Activated T-helper 2 cell treated with anti-CD3 and anti-CD28 coated beads, Interferon-gamma antibody, Interleukin-2, Interleukin-4, amounts not matched to agents 10 μg/mL and 5 μg/mL and 100 μg/mL, durations not matched to agents 14 hours and 24 hours and 36 hours (primary cell): ENCODE results near the gene PHLPP2. TPM values are rescaled to one million over a fixed set of nuclear protein-coding genes. Genes with fewer than 3 reads are reported as not detected.
"Not testable (repeated sequence)": the region's sequence is repeated elsewhere in the genome, so short reads cannot be mapped to it uniquely, and the experiment has no call there.

Experiments
- DNase-seq: peaks from one replicate; pipeline ENCODE4 v3.0.0; 2021; ENCODE audit warnings: low spot score
- H3K27ac Mint-ChIP-seq: one replicate; pipeline ENCODE4 v1.8.0; 2021; ENCODE audit warnings: mixed read lengths
- H3K27me3 Mint-ChIP-seq: one replicate; pipeline ENCODE4 v1.8.0; 2021; ENCODE audit warnings: low read depth, mixed read lengths
- H3K36me3 Mint-ChIP-seq: one replicate; pipeline ENCODE4 v1.8.0; 2021; ENCODE audit warnings: low read depth, mixed read lengths
- H3K4me1 Mint-ChIP-seq: one replicate; pipeline ENCODE4 v1.8.0; 2021; ENCODE audit warnings: low read depth, mixed read lengths
- H3K4me3 Mint-ChIP-seq: one replicate; pipeline ENCODE4 v1.8.0; 2021; ENCODE audit warnings: low read depth, mild to moderate bottlenecking, moderate library complexity, mixed read lengths
- H3K9me3 Mint-ChIP-seq: one replicate; pipeline ENCODE4 v1.8.0; 2021; ENCODE audit warnings: mixed read lengths
- intact Hi-C: fragments of 100-400 bp; cut with micrococcal nuclease; formaldehyde crosslinking; loops from one replicate; pipeline ENCODE4 v1.15.1; 2023
- total RNA-seq: library from RNA; stranded (reverse); gene quantifications from 2 replicates; pipeline ENCODE4 v1.2.3, GENCODE V29; 2022

The PHLPP2 gene
- total RNA-seq, 1 donor from 2014 or later = 16.1 TPM

DNA sequence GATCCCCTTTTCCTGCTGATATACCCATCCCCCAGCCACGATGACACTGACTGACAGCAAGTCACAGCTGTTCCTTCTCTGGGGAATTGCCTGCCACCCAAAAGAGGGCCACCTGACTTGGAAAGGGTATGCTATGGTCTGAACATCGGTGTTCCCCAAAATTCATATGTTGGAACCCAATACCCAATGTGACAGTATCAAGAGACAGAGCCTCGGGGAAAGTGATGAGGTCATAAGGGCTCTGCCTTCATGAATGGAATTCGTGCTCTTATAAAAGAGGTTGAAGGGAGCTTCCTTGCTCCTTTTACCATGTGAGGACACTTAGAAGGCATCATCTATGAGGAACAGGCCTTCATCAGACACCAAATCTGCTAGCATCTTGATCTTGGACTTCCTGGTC, 106.1 kb downstream of the PHLPP2 start:
- no peak for DNase-seq
- Mint-ChIP-seq H3K27me3 (peaks cover 13% of the 10 kb centered on the region), H3K9me3 (no peaks in the 10 kb centered on the region), H3K27ac (no peak overlapping the region), H3K36me3 (no peaks in the 10 kb centered on the region), H3K4me3 (no peak overlapping the region), H3K4me1 (peaks cover 6% of the 10 kb centered on the region)
- intact Hi-C loops = no loop called here

DNA sequence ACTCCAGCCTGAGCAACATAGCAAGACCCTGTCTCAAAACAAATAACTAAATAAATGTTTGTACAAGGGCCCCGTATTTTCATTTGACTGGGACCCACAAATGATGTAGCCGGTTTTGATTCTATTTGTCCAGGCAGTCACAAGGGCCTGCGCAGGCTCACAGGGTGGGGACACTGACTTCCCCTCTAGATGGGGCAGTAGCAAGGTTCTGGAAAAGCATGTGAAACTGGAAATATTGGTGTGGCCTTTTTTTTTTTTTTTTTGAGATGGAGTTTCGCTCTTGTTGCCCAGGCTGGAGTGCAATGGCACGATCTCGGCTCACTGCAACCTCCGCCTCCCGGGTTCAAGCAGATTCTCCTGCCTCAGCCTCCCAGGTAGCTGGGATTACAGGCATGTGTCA, 109.5 kb downstream of the PHLPP2 start:
- peaks cover 25% of the 10 kb centered on the region for H3K27me3 Mint-ChIP-seq
- H3K36me3 Mint-ChIP-seq, DNase-seq, H3K4me1 Mint-ChIP-seq, H3K27ac Mint-ChIP-seq, H3K9me3 Mint-ChIP-seq, H3K4me3 Mint-ChIP-seq, intact Hi-C loops: not testable (repeated sequence)

GRCh38 chr16:71610936-71611871, 113.3 kb downstream of the PHLPP2 start:
- no peaks in the 10 kb centered on the region for H3K9me3 Mint-ChIP-seq
- intact Hi-C loops = loop anchor here (2.0 kb wide), 2 partner anchors 46 to 198 kb away; no protein-coding TSS in a partner anchor
- DNase-seq = peak; percentile 59
- H3K27ac Mint-ChIP-seq = no peak overlapping the region
- H3K36me3 Mint-ChIP-seq = no peaks in the 10 kb centered on the region
- peaks cover 15% of the 10 kb centered on the region for H3K27me3 Mint-ChIP-seq
- H3K4me3 Mint-ChIP-seq = no peak overlapping the region
- H3K4me1 Mint-ChIP-seq = no peaks in the 10 kb centered on the region

- H3K36me3 Mint-ChIP-seq = no peaks in the 10 kb centered on the region
- peaks cover 15% of the 10 kb centered on the region for H3K27me3 Mint-ChIP-seq
- H3K27ac Mint-ChIP-seq = no peak overlapping the region
- intact Hi-C loops = loop anchor here (2.0 kb wide), 2 partner anchors 46 to 198 kb away; no protein-coding TSS in a partner anchor
- H3K4me3 Mint-ChIP-seq = no peak overlapping the region
- H3K4me1 Mint-ChIP-seq = no peaks in the 10 kb centered on the region
- H3K9me3 Mint-ChIP-seq = no peaks in the 10 kb centered on the region
- DNase-seq = no peak
These were observed 114.1 kb downstream of the PHLPP2 start for GRCh38 chr16:71610447-71610846.

- H3K27me3 Mint-ChIP-seq = peaks cover 15% of the 10 kb centered on the region
- DNase-seq = no peak
- intact Hi-C loops = no loop called here
- no peaks in the 10 kb centered on the region for H3K9me3 Mint-ChIP-seq
- H3K4me3 Mint-ChIP-seq = no peak overlapping the region
- H3K4me1 Mint-ChIP-seq = no peaks in the 10 kb centered on the region
- no peaks in the 10 kb centered on the region for H3K36me3 Mint-ChIP-seq
- H3K27ac Mint-ChIP-seq = no peak overlapping the region
These were observed 115.4 kb downstream of the PHLPP2 start for GRCh38 chr16:71609066-71609465.

DNA sequence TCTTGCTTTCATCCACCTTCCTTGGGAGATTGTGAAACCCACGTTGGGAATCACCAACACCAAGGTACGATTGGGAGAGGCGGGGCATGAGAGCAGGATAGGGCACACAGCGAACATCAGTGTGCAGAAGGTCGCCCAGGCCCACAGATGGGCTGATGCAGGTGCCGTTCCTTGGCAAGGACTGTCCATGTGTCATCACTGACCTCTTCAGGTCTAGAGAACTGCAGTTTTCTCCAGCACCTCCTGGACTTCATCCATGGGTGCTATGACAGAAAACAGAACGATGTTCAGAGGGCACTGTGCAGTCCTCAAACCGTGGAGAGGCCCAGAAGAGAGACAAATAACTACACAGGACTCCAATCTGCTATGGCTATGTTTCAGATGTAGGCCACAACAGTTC, 123.7 kb downstream of the PHLPP2 start:
- Mint-ChIP-seq H3K4me1 (no peaks in the 10 kb centered on the region), H3K36me3 (no peaks in the 10 kb centered on the region), H3K9me3 (no peaks in the 10 kb centered on the region), H3K27ac (no peak overlapping the region), H3K27me3 (peaks cover 8% of the 10 kb centered on the region), H3K4me3 (no peak overlapping the region)
- intact Hi-C loops = no loop called here
- DNase-seq = no peak

DNA sequence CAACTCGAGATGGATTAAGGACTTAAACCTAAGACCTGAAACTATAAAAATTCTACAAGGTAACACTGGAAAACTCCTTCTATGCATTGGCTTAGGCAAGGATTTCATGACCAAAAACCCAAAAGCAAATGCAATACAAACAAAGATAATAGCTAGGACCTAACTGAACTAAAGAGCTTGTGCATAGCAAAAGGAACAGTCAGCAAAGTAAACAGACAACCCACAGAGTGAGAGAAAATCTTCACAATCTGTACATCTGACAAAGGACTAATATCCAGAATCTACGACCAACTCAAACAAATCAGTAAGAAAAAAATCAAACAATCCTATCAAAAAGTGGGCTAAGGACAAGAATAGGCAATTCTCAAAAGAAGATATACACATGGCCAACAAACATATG, 126.1 kb downstream of the PHLPP2 start:
- DNase-seq, H3K9me3 Mint-ChIP-seq, H3K36me3 Mint-ChIP-seq, intact Hi-C loops, H3K4me1 Mint-ChIP-seq, H3K4me3 Mint-ChIP-seq, H3K27ac Mint-ChIP-seq: not testable (repeated sequence)
- H3K27me3 Mint-ChIP-seq = peaks cover 13% of the 10 kb centered on the region

DNA sequence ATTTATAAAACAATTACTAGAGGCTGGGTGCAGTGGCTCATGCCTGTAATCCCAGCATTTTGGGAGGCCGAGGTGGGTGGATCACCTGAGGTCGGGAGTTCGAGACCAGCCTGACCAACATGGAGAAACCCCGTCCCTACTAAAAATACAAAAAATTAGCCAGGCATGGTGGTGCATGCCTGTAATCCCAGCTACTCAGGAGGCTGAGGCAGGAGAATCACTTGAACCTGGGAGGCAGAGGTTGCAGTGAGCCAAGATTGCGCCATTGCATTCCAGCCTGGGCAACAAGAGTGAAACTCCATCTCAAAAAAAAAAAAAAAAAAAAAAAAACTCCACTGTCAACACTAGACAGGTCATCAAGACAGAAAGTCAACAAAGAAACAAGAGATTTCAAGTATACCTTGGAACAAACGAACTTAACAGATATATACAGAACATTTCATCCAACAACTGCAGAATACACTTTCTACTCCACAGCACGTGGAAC, 129.1 kb downstream of the PHLPP2 start:
- intact Hi-C loops, H3K9me3 Mint-ChIP-seq, H3K36me3 Mint-ChIP-seq, H3K27ac Mint-ChIP-seq, H3K4me3 Mint-ChIP-seq, H3K4me1 Mint-ChIP-seq, DNase-seq: not testable (repeated sequence)
- peaks cover 15% of the 10 kb centered on the region for H3K27me3 Mint-ChIP-seq

Other genes with a start within 250 kb of the PHLPP2 start
- gene ZNF19, start 235.4 kb downstream of the PHLPP2 start, total RNA-seq = 2.1 and 2.8 TPM in 2 replicates
- 0.09 TPM in 1 of 2 replicates, not detected in the other for gene CHST4, start 198.3 kb downstream of the PHLPP2 start, total RNA-seq
- not detected in 2 replicates for gene TAT, start 147.6 kb downstream of the PHLPP2 start, total RNA-seq
- not detected in 2 replicates for gene MARVELD3, start 98.5 kb downstream of the PHLPP2 start, total RNA-seq
- 90.6 and 91.6 TPM in 2 replicates for gene AP1G1, start 84.1 kb upstream of the PHLPP2 start, total RNA-seq
- 17.2 and 19.7 TPM in 2 replicates for gene ATXN1L, start 121.3 kb upstream of the PHLPP2 start, total RNA-seq
- gene ZNF821, start 159.5 kb upstream of the PHLPP2 start, total RNA-seq = 7.9 and 9.2 TPM in 2 replicates
- 158 and 167 TPM in 2 replicates for gene IST1, start 170.8 kb upstream of the PHLPP2 start, total RNA-seq